ENCODE results near the gene KLRK1.
"Not testable (repeated sequence)": the region's sequence is repeated elsewhere in the genome, so short reads cannot be mapped to it uniquely, and the experiment has no call there.

The KLRK1 gene

GRCh38 chr12:10389904-10390303 is at the start of gene KLRK1:
Gene KLRK1 (minus strand): TSS chr12:10390041. CDS start chr12:10388810, 1,231 bp downstream.
- no peak for DNase-seq

GRCh38 chr12:10437601-10438000 is 47.8 kb upstream of the KLRK1 start:
- not testable (repeated sequence) for DNase-seq

GRCh38 chr12:10435816-10436215 is 46.0 kb upstream of the KLRK1 start, which contains the start of gene KLRC2:
Gene KLRC2 (minus strand): TSS chr12:10436010. CDS start chr12:10435986, 24 bp downstream.
- DNase-seq = not testable (repeated sequence)

GRCh38 chr12:10430623-10431022 is 40.8 kb upstream of the KLRK1 start:
- not testable (repeated sequence) for DNase-seq

- not testable (repeated sequence) for DNase-seq
These were observed 36.1 kb upstream of the KLRK1 start for GRCh38 chr12:10425938-10426337.

- DNase-seq = not testable (repeated sequence)
These were observed 34.5 kb upstream of the KLRK1 start for GRCh38 chr12:10424260-10424899.

GRCh38 chr12:10422159-10422558 is 32.3 kb upstream of the KLRK1 start:
- not testable (repeated sequence) for DNase-seq

GRCh38 chr12:10420334-10420733 is 30.5 kb upstream of the KLRK1 start, which contains the start of gene KLRC3:
Gene KLRC3 (minus strand): TSS chr12:10420595. CDS start chr12:10420550, 45 bp downstream.
- DNase-seq = not testable (repeated sequence)

- DNase-seq = no peak
These were observed 19.6 kb upstream of the KLRK1 start, which contains the start of gene KLRC4 for GRCh38 chr12:10409392-10409791. Gene KLRC4 (minus strand): TSS chr12:10409757. CDS start chr12:10409575, 182 bp downstream.

GRCh38 chr12:10408842-10409241 is 19.0 kb upstream of the KLRK1 start:
- DNase-seq = no peak

GRCh38 chr12:10406725-10407124 is 16.9 kb upstream of the KLRK1 start:
- DNase-seq = no peak

- no peak for DNase-seq
These were observed 15.5 kb upstream of the KLRK1 start for GRCh38 chr12:10405294-10405693.

- no peak for DNase-seq
These were observed 15.0 kb upstream of the KLRK1 start for GRCh38 chr12:10404798-10405197.

GRCh38 chr12:10400829-10401228 is 11.0 kb upstream of the KLRK1 start:
- DNase-seq = no peak

GRCh38 chr12:10398168-10398567 is 8.3 kb upstream of the KLRK1 start:
- DNase-seq = no peak

GRCh38 chr12:10397296-10397695 is 7.5 kb upstream of the KLRK1 start:
- DNase-seq = no peak

GRCh38 chr12:10396176-10396575 is 6.3 kb upstream of the KLRK1 start:
- DNase-seq = not testable (repeated sequence)

- DNase-seq = no peak
These were observed 5.7 kb upstream of the KLRK1 start for GRCh38 chr12:10395390-10395998.

- not testable (repeated sequence) for DNase-seq
These were observed 4.8 kb upstream of the KLRK1 start for GRCh38 chr12:10394531-10395152.

GRCh38 chr12:10393291-10393690 is 3.5 kb upstream of the KLRK1 start:
- DNase-seq = no peak

GRCh38 chr12:10392394-10392930 is 2.6 kb upstream of the KLRK1 start:
- no peak for DNase-seq

- not testable (repeated sequence) for DNase-seq
These were observed 1.1 kb upstream of the KLRK1 start for GRCh38 chr12:10390991-10391390.

GRCh38 chr12:10388624-10389413 is 1.0 kb downstream of the KLRK1 start:
- DNase-seq = no peak

Data from NCI-H1048 (cell line).